NCI-H1105 (cell line): ENCODE results near the gene MMD.
"Not testable (repeated sequence)": the region's sequence is repeated elsewhere in the genome, so short reads cannot be mapped to it uniquely, and the experiment has no call there.

Experiments
- DNase-seq: peaks from one replicate; lab custom pipeline; 2025; lab: John Stamatoyannopoulos, UW

The MMD gene

GRCh38 chr17:55443904-55444303 lies 22.3 kb upstream of the MMD start:
- DNase-seq: no peak

- no peak for DNase-seq
Measured at GRCh38 chr17:55442953-55443683, 21.5 kb upstream of the MMD start.

DNA sequence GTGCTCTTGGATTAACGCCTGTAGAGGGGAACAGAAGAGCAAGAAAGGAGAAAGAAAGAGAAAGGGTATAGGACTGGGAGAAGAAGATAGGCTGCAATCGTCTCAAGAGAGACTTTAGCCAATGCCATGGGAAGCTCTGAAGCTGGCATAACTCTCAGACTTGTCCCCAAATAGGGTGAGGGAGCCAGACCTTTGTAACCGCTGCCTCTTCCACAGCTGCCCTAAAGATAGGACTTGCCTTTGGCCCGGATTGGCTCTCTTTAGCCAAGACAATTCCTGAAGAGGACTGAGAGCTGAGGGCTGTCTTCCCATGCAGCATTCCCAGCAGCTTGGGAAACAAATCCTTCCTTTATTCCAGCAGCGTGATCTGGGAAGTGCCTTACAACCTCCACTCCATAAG lies 20.8 kb upstream of the MMD start:
- no peak for DNase-seq

DNA sequence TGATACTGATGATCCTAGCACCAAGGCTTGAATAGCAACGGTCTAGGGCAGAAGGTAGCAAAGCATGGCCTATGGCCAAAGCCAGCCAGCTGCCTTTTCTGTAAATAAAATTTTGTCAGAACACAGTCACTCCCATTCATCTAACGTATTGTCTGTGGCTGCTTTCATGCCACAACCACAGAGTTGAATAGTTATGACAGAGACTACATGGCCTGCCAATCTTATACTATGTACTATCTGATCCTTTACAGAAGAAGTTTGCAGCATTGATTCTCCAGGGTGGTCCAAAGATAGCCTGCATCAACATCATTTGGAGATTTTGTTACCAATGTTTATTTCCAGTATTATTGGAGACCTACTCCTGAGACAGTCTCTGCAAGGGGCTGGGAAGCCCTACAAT lies 19.9 kb upstream of the MMD start:
- no peak for DNase-seq

GRCh38 chr17:55440391-55440790 lies 18.8 kb upstream of the MMD start:
- no peak for DNase-seq

DNA sequence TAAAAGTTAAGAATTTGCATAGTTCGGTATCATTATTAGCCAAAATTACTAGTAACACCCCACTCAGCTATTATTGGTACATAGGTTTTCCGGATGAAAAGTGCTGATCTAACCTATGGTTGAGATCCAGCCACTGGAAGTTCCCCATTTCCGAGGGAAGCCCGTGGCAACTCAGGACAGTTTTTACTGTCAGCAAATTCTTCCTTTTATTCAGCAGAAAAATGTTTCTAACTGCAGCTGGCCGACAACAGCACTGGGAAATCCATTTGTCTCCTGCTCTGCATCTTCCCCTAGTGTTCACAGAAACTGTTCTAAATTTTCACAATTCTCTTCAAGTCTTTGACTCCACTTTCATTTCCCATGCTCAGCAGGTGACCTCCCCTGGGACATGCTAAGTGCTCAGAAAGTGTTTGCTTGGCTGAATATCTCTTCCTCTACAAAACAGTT lies 15.5 kb upstream of the MMD start:
- DNase-seq: no peak

DNA sequence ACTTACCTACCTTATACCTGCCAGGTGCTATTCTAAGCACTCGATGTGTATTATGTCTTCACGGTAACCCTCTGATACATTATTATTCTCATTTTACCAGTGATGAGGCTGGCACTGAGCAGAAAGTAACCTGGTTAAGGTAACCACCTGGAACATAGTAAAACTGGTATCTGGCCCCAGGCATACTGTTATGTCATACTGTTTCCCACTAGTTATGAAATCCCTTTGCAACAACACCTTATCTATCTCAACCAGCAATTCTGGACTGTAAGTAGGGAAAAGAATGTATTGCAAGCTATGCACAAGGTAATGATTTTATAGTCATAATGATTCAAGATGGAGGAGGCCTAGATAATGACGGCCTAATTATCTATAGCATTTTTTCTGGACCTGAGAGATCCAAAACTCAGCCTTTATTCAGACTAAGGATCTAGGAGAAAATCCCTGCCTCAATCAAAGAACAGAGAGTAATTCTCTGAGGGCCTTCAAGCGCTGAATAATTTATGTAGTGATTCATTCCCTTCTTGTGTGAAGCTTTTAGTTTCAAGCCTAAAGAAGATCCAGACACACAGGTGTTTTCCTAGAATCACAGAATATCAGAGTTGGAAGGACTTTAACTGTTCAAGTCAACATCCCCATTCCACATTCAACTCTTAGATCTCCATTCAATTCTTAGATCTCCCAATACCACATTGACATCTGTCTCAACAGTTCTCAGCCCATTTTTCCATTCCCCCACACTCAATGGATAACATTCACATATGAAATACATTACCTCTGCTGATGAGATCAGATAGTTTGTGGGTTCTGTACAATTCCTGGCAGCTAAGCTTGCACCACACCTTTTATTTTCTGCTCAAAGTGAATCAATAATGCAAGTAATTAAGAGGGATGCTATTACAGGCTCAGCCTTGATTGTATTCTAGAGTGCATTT lies 14.9 kb upstream of the MMD start:
- DNase-seq: no peak

DNA sequence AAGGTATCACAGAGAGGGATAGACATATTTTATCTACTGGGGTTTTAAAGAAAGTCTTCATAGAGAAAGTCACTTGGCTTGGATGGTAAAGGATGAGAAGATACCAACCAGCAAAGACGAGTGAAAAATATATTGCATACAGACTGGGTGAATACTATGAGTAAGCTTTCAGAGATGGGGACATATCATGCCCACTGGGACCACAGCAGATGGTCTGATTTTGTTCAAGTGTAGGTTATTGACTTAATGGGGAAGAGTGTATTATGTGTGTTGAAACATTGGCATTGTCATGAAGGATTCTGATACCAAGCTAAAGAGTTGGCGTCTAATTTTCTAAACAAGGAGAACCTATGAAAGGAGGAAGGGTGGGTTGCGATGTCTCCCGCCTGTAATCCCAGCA lies 13.8 kb upstream of the MMD start:
- DNase-seq: no peak

DNA sequence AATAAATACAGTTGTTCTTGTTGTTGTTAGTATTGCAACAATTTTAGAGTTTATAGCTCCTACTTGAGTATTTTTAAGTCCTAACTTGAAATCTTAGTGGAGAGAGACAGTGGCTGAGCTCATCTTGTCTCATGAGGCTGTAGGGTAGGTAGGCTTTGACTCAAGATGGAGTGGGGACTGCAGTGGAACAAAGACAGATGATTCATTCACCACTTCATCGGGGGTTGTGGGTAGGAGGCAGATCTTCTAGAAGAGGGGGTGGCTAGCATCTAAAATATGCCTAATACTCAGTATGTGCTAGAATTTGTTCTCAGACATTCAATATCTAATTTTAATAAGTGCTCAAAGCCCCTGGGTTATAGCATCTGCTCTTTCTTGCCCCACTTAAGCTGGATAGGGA lies 13.1 kb upstream of the MMD start:
- no peak for DNase-seq

- no peak for DNase-seq
Measured at GRCh38 chr17:55433629-55434422, 12.2 kb upstream of the MMD start.

DNA sequence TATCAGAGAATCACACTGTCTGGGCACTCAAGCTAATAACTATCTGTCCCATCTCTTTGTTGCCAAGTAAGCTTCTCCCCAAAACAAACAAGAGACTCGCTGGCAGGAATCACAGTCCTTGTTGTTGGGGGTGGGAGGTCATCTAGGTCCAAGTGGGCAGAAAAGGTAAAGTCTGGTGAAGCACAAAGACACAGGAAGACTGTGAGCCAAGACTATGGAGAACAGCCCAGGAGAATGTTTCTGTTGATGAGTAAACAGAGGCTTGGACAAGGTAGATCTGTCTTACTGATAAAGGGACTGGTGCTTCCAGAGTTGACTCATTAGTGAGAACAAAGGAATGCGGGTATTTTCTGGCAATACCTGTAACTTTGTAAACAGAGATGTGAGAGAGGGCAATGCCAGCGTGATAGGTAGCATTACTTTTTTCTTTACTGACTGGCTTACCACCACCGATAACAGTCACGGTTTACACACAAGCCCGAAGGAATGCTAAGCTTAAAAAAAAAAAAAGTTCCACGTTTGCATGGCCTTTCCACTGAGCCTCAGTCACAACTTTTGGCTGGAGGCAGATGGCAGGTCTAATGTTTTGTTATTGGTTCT lies 11.5 kb upstream of the MMD start:
- no peak for DNase-seq

- DNase-seq: no peak
Measured at GRCh38 chr17:55432358-55433028, 10.9 kb upstream of the MMD start.

DNA sequence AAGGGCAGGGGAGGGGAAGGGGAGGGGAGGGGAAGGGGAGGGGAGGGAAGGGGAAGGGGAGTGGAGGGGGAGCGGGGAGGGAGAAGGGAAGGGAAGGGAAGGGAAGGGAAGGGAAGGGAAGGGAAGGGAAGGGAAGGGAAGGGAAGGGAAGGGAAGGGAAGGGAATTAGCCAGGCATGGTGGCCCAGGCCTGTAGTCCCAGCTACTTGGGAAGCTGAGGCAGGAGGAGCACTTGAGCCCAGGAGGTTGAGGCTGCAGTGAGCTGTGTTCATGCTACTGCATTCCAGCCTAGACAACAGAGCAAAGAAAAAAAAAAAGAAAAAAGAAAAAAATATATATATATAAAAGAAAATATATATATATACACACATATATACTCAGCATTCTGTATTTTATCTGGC lies 10.3 kb upstream of the MMD start:
- not testable (repeated sequence) for DNase-seq

- DNase-seq: no peak
Measured at GRCh38 chr17:55430541-55431288, 9.1 kb upstream of the MMD start.

DNA sequence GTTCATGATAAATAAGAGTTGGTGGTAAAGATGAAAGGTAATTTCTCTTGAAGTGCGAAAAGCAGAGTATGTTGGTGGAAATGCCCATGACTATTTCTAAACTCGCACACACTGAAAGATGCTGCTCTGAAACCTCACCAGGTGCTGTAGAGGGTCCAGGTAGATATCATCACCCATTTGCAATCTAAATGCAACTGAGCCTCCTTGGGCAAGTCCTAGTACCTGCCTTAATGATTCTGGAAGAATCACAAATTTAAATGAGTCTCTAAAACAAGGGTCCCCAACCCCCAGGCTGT lies 5.9 kb upstream of the MMD start:
- no peak for DNase-seq

DNA sequence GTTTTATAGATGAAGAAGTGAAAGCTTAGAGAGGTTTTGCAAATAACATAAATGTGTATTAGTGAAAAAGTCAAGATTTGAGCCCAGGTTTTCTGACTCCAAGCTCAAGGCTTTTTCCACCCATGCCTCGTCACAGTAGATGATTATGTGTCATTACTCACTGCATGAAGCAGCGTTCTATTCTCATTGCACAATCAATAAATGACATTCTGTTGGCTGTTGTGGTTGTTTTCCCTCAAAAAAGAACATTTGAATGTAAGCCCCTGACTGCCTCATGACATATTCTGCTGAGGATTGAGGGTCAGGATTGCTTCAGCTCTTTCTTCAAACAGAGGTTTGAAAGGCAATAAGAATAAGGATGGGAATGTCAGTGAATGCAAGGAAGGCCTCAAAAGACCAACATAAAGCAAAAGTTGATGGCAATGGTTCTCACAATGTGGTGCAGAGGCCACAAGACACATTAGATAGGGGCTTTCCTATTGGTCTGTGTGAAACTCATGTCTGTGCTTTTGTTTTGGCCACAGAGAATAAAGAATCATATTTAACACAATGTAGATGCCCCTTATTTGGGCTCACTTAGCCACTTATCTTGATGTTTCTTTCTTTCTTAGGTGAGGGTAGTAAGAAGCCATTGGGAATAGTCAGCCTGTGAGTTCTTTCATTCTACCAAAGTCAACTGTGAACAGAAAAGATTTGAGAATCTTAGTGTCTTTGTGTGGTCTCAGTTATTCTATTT lies 5.4 kb upstream of the MMD start:
- DNase-seq: no peak

GRCh38 chr17:55424893-55425540 lies 3.4 kb upstream of the MMD start:
- DNase-seq: no peak

DNA sequence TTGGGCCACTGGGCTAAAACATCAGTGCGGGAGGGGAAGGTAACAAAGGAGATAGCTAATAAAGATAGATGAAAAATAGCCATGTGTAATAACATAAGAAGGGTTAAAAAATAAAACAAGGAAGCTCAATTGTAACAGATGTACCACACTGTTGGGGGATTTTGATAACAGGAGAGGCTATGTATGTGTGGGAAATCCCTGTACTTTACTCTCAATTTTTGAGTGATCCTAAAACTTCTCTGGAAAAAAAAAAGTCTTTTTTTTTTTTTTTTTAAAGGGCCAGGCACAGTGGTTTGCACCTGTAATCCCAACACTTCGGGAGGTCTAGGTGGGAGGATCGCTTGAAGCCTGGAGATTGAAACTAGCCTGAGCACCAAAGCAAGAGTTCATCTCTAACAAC lies 1.9 kb upstream of the MMD start:
- no peak for DNase-seq

DNA sequence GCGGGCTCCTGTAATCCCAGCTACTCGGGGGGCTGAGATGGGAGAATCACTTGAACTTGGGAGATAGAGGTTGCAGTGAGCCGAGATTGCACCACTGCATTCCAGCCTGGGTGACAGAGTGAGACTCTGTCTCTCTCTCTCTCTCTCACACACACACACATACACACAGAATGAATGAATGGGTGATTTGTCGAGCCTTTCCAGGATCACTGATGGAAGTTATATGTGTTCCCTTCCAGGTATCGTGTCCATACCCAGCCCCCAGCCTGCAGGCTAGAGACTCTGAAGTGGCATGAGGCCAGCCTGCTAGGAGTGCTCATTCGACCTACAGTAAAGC lies 1.2 kb upstream of the MMD start:
- DNase-seq: not testable (repeated sequence)

DNA sequence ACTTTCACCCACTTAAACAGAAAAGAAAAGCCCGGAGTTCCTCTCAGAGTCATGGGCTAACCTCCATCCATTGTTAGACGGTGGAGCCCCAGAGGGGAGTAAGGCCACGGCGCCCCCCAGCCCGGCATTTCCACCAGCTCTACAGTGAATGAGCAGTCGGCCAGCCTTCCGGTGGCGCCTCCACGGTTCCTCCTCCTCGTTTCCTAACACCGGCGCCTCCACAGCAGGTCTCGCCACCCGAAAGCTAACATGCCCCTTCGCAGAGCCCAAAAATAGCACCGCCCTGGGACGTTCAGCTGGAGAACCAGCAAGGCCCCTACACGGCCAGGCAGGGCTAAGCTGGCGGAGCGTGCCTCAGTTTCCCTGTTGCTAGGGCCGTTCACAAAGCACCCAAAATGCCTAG lies 858 bp downstream of the MMD start:
- DNase-seq: no peak
